Measurements from ENCODE around the gene DNPH1.
A peak's percentile ranks its signal among the peaks of the same experiment; 100 is the strongest.

The DNPH1 gene

GRCh38 chr6:43228951-43229802 is at the start of gene DNPH1:
TSS of gene DNPH1 (minus strand) at chr6:43229481. CDS start at chr6:43229456, 25 bp downstream.
- peak; percentile 79 for DNase-seq (ENCODE audit: low spot score)

GRCh38 chr6:43278524-43279078 is 49.3 kb upstream of the DNPH1 start:
- DNase-seq (ENCODE audit: low spot score), result no peak

GRCh38 chr6:43277643-43278523 is 48.6 kb upstream of the DNPH1 start:
- no peak for DNase-seq (ENCODE audit: low spot score)

GRCh38 chr6:43277306-43277642 is 48.0 kb upstream of the DNPH1 start:
- no peak for DNase-seq (ENCODE audit: low spot score)

GRCh38 chr6:43276577-43277305 is 47.5 kb upstream of the DNPH1 start:
- DNase-seq (ENCODE audit: low spot score), result no peak

GRCh38 chr6:43275801-43276576 is 46.7 kb upstream of the DNPH1 start:
- DNase-seq (ENCODE audit: low spot score), result no peak

- no peak for DNase-seq (ENCODE audit: low spot score)
Observed at GRCh38 chr6:43274916-43275597, 45.8 kb upstream of the DNPH1 start.

- DNase-seq (ENCODE audit: low spot score), result no peak
Observed at GRCh38 chr6:43274127-43274915, 45.0 kb upstream of the DNPH1 start.

GRCh38 chr6:43273707-43274106 is 44.4 kb upstream of the DNPH1 start:
- DNase-seq (ENCODE audit: low spot score), result no peak

GRCh38 chr6:43271944-43272343 is 42.7 kb upstream of the DNPH1 start:
- DNase-seq (ENCODE audit: low spot score), result no peak

GRCh38 chr6:43271103-43271815 is 42.0 kb upstream of the DNPH1 start:
- DNase-seq (ENCODE audit: low spot score), result peak; percentile 72

- DNase-seq (ENCODE audit: low spot score), result peak; percentile 51
Observed at GRCh38 chr6:43269273-43270007, 40.2 kb upstream of the DNPH1 start.

GRCh38 chr6:43268782-43269272 is 39.5 kb upstream of the DNPH1 start:
- DNase-seq (ENCODE audit: low spot score), result no peak

- no peak for DNase-seq (ENCODE audit: low spot score)
Observed at GRCh38 chr6:43268355-43268700, 39.0 kb upstream of the DNPH1 start.

- no peak for DNase-seq (ENCODE audit: low spot score)
Observed at GRCh38 chr6:43267619-43268354, 38.5 kb upstream of the DNPH1 start.

GRCh38 chr6:43265564-43265963 is 36.3 kb upstream of the DNPH1 start:
- no peak for DNase-seq (ENCODE audit: low spot score)

GRCh38 chr6:43264599-43265145 is 35.4 kb upstream of the DNPH1 start:
- DNase-seq (ENCODE audit: low spot score), result no peak
